ENCODE measurements around the gene OSR1.

The OSR1 gene

GRCh38 chr2:19346983-19347618, 11.3 kb downstream of the OSR1 start:
- TF ChIP-seq CTCF (IDR thresholded peaks at IDR 0.05; ENCODE audit: low read depth, low read length): no peak
- in situ Hi-C loops (cut with HindIII; ENCODE audit: low sequenced_read_pairs): no loop called here
- H3K4me3 ChIP-seq (ENCODE audit: low read depth, low read length): peak overlapping the region; percentile 85
- peak; percentile 38 for DNase-seq (ENCODE audit: low read depth, low spot score)

GRCh38 chr2:19337742-19338141, 20.7 kb downstream of the OSR1 start:
- no peak for TF ChIP-seq CTCF (IDR thresholded peaks at IDR 0.05; ENCODE audit: low read depth, low read length)
- in situ Hi-C loops (cut with HindIII; ENCODE audit: low sequenced_read_pairs): no loop called here
- DNase-seq (ENCODE audit: low read depth, low spot score): no peak
- H3K4me3 ChIP-seq (ENCODE audit: low read depth, low read length): no peak overlapping the region

- no peak overlapping the region for H3K4me3 ChIP-seq (ENCODE audit: low read depth, low read length)
- no peak for DNase-seq (ENCODE audit: low read depth, low spot score)
- TF ChIP-seq CTCF (IDR thresholded peaks at IDR 0.05; ENCODE audit: low read depth, low read length): no peak
- in situ Hi-C loops (cut with HindIII; ENCODE audit: low sequenced_read_pairs): no loop called here
Measured at GRCh38 chr2:19337202-19337601, 21.2 kb downstream of the OSR1 start.

GRCh38 chr2:19336781-19337180, 21.6 kb downstream of the OSR1 start:
- H3K4me3 ChIP-seq (ENCODE audit: low read depth, low read length): no peak overlapping the region
- in situ Hi-C loops (cut with HindIII; ENCODE audit: low sequenced_read_pairs): no loop called here
- no peak for TF ChIP-seq CTCF (IDR thresholded peaks at IDR 0.05; ENCODE audit: low read depth, low read length)
- no peak for DNase-seq (ENCODE audit: low read depth, low spot score)

- in situ Hi-C loops (cut with HindIII; ENCODE audit: low sequenced_read_pairs): no loop called here
- DNase-seq (ENCODE audit: low read depth, low spot score): no peak
- H3K4me3 ChIP-seq (ENCODE audit: low read depth, low read length): no peak overlapping the region
- no peak for TF ChIP-seq CTCF (IDR thresholded peaks at IDR 0.05; ENCODE audit: low read depth, low read length)
Measured at GRCh38 chr2:19332503-19332902, 25.9 kb downstream of the OSR1 start.

- TF ChIP-seq CTCF (IDR thresholded peaks at IDR 0.05; ENCODE audit: low read depth, low read length): no peak
- DNase-seq (ENCODE audit: low read depth, low spot score): no peak
Measured at GRCh38 chr2:19331450-19331849, 27.0 kb downstream of the OSR1 start.

More at GRCh38 chr2:19331450-19331849, 27.0 kb downstream of the OSR1 start:
- H3K4me3 ChIP-seq (ENCODE audit: low read depth, low read length): no peak overlapping the region
- in situ Hi-C loops (cut with HindIII; ENCODE audit: low sequenced_read_pairs): no loop called here

All from astrocyte of the spinal cord (primary cell).